OCI-LY1 (cell line): ENCODE measurements around the gene RFC2.

Experiments
- EZH2 ChIP-seq: fragments of 200-600 bp; sonication (generic), shearing (Covaris generic); IDR thresholded peaks from 2 replicates; pipeline ENCODE4 v1.8.0; 2017; ENCODE audit warnings: borderline replicate concordance, mixed run types, mild to moderate bottlenecking, antibody characterized with exemption, low read length, moderate library complexity, mixed read lengths
- TF ChIP-seq, protein P1 (sequence below): fragments of 200-600 bp; sonication (generic), shearing (Covaris generic); IDR thresholded peaks from 2 replicates; pipeline ENCODE4 v1.5.1; 2017; ENCODE audit warnings: mild to moderate bottlenecking, antibody characterized with exemption, low read length, moderate library complexity, mixed read lengths

DNA sequence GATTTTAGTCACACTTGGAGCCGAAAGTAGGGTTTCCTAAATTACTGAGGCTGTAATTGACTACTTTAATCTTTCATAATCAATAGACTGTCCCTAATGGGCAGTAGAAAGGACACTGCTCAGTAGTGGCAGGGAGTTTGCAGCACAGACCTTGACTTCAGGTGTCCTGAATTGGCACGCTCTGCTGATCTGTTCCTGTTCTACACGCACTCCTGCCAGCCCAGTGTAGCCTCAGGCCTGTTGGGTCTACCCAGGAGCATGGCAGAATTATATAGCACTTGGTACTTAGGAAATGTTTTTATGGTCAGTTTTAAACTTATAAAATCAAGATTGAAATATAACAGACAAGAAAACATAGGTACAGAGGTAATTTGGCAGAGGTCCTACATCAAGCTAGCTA, 71.1 kb downstream of the RFC2 start:
- TF ChIP-seq, protein P1, sequence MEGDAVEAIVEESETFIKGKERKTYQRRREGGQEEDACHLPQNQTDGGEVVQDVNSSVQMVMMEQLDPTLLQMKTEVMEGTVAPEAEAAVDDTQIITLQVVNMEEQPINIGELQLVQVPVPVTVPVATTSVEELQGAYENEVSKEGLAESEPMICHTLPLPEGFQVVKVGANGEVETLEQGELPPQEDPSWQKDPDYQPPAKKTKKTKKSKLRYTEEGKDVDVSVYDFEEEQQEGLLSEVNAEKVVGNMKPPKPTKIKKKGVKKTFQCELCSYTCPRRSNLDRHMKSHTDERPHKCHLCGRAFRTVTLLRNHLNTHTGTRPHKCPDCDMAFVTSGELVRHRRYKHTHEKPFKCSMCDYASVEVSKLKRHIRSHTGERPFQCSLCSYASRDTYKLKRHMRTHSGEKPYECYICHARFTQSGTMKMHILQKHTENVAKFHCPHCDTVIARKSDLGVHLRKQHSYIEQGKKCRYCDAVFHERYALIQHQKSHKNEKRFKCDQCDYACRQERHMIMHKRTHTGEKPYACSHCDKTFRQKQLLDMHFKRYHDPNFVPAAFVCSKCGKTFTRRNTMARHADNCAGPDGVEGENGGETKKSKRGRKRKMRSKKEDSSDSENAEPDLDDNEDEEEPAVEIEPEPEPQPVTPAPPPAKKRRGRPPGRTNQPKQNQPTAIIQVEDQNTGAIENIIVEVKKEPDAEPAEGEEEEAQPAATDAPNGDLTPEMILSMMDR, result no peak
- no peak for TF ChIP-seq EZH2
